Panc1 (cell line): ENCODE measurements around the gene TGFBRAP1.

ENCODE experiments used
- POLR2AphosphoS5 ChIP-seq: IDR thresholded peaks from 2 replicates; pipeline ENCODE4 v1.6.1; 2012; ENCODE audit warnings: mild to moderate bottlenecking, low read depth, low read length, moderate library complexity
- SIN3A ChIP-seq: IDR thresholded peaks from 2 replicates; pipeline ENCODE4 v1.6.1; 2012; ENCODE audit warnings: low read depth, mild to moderate bottlenecking, low read length, moderate library complexity, borderline replicate concordance; ENCODE audit not compliant: insufficient read depth
- TF ChIP-seq, protein P1 (sequence below): fragments of 450-650 bp; IDR thresholded peaks from 2 replicates; pipeline ENCODE4 v1.5.1; 2017; ENCODE audit warnings: mild to moderate bottlenecking
- TF ChIP-seq, protein P2 (sequence below), 2 experiments: IDR thresholded peaks; 2 replicates each; pipeline ENCODE4 v1.6.1; 2011 to 2012; ENCODE audit warnings: low read depth in 2 of 2, control low read depth in 1 of 2, low read length in 1 of 2, mild to moderate bottlenecking in 1 of 2, moderate library complexity in 1 of 2; ENCODE audit not compliant: insufficient read depth in 1 of 2

DNA sequence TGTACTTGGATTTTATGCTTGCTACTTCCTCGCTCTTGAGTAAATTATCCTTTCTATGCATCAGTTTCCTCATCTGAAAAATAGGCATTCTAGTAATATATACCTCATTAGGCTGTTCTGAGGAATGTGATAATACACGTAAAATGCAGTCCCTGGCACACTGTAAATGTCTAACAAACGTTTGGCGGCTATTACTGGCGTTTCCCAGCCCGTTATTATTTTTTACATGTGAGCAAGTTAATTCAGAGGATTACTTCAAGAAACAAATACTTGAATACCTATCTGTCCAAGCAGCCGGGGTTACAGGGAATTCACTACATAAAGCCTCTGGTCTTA lies 7.2 kb upstream of the TGFBRAP1 start:
- TF ChIP-seq, protein P1, sequence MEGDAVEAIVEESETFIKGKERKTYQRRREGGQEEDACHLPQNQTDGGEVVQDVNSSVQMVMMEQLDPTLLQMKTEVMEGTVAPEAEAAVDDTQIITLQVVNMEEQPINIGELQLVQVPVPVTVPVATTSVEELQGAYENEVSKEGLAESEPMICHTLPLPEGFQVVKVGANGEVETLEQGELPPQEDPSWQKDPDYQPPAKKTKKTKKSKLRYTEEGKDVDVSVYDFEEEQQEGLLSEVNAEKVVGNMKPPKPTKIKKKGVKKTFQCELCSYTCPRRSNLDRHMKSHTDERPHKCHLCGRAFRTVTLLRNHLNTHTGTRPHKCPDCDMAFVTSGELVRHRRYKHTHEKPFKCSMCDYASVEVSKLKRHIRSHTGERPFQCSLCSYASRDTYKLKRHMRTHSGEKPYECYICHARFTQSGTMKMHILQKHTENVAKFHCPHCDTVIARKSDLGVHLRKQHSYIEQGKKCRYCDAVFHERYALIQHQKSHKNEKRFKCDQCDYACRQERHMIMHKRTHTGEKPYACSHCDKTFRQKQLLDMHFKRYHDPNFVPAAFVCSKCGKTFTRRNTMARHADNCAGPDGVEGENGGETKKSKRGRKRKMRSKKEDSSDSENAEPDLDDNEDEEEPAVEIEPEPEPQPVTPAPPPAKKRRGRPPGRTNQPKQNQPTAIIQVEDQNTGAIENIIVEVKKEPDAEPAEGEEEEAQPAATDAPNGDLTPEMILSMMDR: no peak
- TF ChIP-seq, protein P2, sequence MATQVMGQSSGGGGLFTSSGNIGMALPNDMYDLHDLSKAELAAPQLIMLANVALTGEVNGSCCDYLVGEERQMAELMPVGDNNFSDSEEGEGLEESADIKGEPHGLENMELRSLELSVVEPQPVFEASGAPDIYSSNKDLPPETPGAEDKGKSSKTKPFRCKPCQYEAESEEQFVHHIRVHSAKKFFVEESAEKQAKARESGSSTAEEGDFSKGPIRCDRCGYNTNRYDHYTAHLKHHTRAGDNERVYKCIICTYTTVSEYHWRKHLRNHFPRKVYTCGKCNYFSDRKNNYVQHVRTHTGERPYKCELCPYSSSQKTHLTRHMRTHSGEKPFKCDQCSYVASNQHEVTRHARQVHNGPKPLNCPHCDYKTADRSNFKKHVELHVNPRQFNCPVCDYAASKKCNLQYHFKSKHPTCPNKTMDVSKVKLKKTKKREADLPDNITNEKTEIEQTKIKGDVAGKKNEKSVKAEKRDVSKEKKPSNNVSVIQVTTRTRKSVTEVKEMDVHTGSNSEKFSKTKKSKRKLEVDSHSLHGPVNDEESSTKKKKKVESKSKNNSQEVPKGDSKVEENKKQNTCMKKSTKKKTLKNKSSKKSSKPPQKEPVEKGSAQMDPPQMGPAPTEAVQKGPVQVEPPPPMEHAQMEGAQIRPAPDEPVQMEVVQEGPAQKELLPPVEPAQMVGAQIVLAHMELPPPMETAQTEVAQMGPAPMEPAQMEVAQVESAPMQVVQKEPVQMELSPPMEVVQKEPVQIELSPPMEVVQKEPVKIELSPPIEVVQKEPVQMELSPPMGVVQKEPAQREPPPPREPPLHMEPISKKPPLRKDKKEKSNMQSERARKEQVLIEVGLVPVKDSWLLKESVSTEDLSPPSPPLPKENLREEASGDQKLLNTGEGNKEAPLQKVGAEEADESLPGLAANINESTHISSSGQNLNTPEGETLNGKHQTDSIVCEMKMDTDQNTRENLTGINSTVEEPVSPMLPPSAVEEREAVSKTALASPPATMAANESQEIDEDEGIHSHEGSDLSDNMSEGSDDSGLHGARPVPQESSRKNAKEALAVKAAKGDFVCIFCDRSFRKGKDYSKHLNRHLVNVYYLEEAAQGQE (IDR thresholded peaks at IDR 0.05; ENCODE audit: insufficient read depth in 1 of 2, low read depth in 2 of 2, low read length in 1 of 2): no peak
- TF ChIP-seq SIN3A: no peak
- no peak for TF ChIP-seq POLR2AphosphoS5
